Activated naive CD4-positive, alpha-beta T cell treated with anti-CD3 and anti-CD28 coated beads, Interleukin-2, amount 50 U/mL, for 16 hours (primary cell): ENCODE results near the gene PBOV1.
"Not testable (repeated sequence)": the region's sequence is repeated elsewhere in the genome, so short reads cannot be mapped to it uniquely, and the experiment has no call there.

Experiments
- DNase-seq: peaks from one replicate; pipeline ENCODE4 v3.0.0-alpha.2; 2020

Gene PBOV1

DNA sequence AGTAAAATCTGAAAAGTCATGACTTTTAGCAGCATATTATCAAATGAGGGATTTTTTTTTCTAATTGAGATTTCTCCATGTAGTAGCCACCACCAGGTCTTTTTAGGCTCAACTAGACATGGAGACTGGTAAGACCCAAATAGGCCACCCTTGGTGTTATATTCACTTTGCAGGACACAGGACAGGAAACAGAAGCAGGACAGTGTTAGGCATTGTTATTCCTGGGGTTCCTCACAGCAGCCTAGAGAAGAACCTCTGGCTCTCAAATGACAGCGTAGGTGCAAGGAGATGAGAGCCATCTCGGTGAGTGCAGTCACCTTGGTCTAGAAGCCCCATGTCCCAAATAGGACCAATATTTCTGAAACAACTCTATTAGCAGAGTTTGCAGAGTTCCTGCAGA is 19.2 kb upstream of the PBOV1 start:
- DNase-seq = no peak

DNA sequence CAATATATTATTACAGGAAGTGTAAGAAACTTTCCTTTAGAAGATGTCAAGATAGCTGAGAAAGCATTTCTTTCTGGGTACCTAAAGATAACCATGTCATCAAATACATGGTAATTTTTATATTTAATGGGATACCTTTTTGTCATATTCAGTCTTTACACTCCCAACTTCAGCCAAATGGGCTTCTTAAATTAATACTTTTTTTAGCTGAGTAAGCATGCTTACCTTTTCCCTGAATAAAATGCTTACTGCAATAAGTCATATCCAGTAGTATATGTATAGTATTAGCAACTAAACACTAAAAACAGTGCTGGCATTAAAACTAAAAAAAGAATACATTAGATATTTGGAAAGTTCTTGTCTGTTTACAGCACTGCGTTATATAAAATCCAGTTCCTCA is 17.4 kb upstream of the PBOV1 start:
- no peak for DNase-seq

DNA sequence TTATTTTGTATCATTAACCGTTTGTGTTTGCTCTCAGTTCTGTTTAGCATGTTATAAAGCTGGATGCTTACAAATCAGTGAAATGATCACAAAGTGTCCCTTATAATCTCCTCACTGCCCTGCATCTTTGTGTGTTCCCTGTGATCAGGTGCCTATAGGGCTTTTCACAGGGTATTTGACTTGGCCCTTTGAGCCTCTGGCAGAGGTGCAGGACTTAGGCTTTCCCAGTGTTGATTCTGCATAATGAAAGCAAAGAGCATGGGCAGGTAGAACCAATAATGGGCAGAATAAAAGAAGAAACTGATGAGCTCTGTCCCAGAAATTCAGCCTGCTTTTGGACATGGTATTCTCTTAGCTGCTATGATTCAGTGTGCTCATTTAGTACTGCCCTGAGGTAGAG is 16.9 kb upstream of the PBOV1 start:
- DNase-seq = no peak

DNA sequence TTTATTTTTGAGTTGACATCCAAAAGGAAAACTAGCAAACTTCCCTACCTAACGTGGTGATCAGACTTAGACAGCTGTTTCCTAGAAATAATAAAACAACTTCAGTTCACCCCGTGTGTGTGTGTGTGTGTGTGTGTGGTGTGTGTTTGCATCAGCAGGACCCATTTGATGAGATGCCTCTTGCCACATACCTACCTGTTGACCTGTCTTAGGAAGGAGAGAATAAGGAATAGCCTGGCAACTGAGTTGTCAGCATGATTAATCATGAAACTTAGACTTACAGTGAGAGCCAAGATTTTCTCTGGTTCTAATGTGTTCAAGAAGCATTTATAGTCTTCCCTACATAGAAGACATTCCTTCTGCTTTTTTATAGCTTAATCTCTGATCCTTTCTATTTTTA is 16.1 kb upstream of the PBOV1 start:
- no peak for DNase-seq

DNA sequence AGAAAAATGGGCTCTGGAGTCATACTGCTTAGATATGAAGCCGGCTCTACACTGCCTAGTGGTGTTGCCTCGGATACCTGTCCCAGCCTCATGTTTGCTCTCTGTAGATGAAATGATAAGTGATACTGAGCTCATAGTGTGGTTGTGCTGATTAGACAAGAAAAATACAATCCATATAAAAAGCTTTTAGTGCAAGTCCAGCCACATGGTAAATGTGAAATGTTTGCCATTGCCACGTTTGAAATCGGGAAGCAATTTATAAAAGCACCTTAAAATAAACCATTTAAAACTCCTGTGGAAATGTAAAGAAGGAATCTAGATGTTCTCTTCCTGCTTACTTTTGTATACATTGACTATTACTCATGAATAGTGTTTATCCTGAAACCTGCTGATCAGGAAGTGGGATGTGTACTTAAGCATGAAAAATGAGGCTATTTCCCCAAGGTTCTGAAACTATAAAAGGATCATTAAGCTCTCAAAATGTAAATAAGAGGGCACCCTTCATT is 13.1 kb upstream of the PBOV1 start:
- no peak for DNase-seq

DNA sequence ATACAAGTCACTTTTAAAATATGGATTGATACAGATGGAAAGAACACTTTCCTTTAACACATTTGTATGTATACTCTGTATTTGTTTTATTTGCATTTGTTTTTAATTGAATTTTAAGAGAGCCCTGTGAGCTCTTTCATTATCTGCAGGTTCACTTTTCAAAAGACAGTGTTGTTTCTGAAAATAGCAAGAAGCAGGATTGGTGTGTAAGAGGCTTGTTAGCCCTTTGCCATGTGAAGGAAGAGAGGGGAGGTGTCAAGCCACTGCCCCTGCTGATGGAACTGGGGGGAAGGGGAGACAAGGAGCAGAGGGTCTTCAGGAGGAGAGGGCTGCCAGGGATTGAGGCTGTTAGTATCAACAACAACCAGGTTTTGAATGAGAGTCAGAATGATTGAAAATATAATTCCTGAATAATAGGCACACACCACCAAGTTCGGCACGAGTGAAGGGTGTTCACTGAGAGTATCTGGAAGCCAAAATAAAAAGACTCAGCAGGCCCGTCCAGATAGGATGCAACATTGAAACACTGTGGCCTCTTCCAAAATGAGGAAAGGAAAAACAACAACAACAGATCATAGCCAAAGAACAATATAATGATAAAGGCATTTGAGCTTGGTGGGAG is 12.6 kb upstream of the PBOV1 start:
- DNase-seq = no peak

DNA sequence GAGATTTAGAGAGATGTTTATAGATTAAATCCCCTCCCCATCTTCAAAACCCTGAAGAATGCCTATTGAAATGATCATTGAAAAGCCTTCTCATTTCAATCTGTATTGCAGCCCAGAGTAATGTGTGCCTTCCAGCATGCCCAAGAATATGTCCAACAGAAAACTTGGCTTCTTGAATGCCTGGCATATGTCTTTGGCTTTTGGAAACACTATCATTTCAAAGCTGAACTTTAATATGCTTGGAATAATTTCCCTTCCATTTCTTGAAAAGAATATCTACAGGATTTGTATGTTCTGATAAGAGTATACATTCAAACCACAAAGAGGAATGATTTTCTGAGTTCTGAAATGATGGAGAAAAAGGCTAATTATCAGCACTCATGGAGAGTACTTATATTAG is 11.9 kb upstream of the PBOV1 start:
- no peak for DNase-seq

DNA sequence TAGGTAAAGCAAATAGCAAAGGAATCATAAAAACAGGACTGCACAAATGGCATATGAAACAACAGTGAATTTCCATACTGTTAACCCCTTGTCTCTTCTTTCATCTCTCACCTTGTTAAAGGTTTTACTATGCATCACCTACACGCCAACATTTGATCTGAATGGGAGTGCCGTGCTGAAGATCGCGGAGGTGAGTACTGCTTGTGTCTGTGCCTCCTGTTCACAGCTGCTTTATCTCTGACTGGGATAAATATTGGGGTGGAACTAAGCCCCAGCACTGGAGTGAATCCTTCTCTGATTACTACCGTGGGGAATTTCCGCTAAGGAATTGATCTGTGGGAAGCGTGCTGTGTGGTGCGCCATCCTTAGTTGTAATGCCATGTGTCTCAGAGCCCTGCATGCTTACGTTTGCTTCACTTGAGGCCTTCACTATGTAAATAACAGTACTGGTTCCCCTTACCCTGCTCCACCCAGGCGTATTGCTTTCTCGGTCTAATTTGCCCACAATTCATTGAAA is 11.4 kb upstream of the PBOV1 start:
- DNase-seq = no peak

DNA sequence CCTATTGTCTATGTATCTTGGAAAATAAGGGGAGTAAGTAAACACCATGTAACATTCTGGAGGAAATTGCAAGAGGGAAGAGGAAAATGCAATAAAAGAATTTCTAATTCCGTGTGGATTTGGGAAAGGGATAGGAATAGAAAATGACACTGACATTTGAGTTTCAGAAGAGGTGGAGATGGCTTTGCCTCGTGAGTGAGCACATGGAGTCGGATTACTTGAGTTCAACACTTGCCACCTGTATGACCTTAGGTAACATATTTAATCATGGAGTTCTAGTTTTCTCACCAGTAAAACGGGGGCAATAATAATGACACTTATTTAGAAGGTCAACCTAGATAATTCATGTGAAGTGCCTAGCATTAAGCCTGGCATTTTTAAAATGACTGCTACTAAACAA is 10.8 kb upstream of the PBOV1 start:
- no peak for DNase-seq

DNA sequence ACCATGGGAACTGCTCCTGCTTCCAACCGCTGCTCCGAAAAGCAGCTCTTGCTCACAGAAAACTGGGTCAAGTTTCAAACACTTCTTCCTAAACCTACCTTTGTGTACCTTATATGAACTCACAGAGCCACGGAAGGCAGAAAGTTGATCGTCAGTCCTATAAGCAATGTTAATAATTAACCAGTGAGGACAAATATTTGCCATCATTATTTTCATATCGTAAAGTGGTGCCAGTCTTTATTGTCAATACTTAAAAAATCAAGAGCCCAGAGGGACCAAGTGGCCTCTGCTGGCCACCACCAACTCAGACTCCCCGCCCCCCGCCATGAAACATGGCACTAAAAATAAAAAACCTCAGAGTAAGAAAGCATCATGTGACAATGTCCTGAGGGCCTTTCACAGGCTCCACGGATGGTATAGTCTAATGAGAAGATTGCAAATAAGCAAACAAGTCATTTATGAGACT is 9.1 kb upstream of the PBOV1 start:
- no peak for DNase-seq

DNA sequence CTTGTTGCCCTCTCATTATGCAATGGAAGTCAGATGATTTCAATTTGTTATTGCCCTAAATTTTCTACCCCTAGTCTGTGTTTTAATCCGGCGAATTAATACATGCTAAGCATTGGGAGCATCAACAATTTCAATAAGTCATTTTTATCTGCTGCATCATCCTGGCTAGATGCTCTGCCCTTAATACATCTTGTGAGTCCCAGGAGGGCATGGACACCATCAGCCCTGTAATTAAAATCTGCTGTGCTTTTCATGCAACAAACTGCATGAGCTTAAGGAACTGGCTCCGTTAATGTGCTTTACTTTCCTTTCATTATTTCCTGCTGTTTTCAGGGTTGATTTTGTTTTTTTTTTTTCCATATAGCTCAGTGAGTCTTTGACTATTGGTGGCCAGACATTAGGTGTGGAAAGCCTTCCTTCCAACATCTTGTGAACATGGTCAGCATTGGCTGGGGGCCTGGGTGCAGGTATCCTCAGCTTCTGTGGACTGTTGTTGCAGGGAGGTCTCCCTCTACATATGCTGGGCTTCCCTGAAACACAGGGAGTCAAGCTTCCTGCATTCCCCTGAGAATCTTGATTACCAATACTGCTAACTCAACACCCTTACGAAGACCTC is 8.5 kb upstream of the PBOV1 start:
- no peak for DNase-seq

DNA sequence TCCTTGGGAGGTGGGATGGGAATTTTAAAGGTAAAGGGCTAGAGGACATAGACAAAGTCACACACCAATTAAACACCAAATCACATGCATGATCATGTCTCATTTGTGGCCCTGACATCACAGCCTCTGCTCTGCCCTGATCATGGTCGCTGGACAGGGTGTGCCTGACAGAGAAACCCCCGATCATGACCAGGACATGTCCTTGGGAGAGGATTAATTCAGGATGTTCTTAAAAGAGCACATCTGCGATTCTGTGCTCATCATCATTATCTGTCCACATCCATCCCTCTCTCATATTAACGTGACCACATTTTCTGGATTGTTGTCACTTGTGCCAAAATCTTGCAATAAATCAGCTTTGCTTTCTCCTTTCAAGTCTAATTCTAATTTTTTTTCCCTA is 7.7 kb upstream of the PBOV1 start:
- DNase-seq = no peak

DNA sequence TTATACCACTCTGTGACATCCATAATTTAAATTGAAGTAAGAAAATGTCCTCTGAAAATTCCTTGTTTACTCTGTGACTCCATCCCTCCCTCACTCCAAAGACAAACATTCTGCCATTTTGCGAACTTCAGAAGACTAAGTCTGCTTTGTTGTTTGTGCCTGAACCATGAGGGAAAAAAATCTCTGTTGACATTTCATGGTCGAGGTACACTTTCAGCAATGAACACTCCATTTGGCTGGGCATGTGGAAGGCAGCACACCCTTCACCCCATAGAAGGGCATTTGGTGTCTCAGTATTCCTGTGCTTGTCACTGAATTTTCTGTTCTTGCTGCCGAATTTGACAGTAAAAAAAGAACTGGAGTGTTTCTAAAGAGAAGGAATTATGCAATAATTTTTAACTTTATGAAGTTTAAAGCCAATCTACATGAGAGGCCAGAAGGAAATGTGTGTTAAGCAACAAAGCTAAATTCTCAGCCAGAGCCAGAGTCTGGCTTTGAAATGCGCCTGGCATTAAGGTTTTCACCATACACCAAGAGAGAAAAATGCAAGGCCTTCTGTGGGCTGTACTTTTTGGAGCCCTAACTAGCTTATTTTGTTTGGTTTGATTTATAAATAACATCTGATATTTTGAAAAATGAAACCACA is 4.7 kb upstream of the PBOV1 start:
- DNase-seq = no peak

DNA sequence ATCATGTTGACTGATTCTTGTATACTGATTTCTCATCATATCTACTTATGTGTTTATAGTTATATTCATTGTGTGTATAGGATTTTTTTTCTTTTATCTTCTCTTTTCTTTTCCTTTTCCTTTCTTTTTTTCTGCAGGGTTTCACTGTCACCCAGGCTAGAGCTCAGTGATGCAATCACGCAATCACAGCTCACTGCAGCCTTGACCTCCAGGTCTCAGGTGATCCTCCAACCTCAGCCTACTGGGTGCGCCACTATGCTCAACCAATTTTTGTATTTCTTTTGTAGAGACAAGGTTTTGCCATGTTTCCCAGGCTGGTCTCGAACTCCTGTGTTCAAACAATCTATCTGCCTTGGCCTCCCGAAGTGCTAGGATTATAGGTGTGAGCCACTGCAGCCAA is 1.6 kb upstream of the PBOV1 start:
- no peak for DNase-seq

DNA sequence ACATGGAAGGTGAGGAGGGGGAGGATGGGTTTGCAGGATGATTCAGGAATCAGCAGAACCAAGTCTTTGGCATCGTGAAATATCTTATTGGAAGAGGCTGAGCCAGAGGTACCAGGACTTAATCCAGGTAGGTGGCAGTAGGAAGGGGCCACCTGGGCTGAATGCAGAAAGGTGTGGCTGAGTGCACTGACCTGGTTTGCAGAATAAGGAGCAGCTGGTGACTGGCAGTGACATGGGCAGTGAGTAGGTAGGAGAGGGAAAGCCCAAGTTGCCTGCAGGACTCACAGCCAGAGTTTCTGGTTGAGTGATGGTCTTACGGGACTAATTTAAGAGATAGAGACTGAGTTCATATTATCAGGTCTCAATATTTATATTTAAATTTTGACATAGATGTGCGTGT is 1.1 kb upstream of the PBOV1 start:
- DNase-seq = no peak

DNA sequence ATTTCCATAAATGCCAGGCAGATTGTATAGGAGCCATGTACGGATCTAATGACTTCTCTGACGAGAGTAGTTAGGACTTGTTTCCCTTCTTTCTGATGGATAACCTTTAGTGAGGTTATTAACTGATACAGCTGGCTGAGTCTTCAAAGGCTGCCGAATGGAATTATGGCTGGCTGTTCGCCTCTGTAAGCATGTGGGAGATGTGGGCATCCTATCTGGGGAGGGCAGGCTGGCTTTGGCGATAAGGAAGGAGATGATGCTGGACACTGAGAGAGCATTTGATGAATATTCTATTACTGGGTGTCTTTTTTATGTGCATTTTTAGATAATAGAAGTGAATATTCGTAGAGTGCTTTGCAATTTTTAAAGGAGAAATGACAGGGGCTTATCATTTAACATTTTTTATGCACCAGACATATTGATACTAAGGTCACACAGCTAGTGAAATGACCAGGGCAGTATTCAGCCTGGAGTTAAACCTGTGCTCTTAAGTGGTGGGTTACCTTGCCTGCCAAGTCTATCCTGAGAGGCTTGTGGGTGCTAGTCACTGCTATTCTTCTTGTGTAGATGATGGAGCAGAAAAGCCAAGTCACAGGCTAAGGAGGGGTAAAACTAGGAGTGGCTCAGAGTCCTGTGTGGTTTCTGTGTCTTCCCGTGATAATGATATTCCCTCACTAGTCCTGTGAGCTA is 3.1 kb downstream of the PBOV1 start:
- DNase-seq = no peak

DNA sequence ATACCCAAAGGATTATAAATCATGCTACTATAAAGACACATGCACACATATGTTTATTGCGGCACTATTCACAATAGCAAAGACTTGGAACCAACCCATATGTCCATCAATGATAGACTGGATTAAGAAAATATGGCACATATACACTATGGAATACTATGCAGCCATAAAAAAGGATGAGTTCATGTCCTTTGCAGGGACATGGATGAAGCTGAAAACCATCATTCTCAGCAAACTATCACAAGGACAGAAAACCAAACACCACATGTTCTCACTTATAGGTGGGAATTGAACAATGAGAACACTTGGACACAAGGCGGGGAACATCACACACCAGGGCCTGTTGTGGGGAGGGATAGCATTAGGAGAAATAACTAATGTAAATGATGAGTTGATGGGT is 5.8 kb downstream of the PBOV1 start:
- not testable (repeated sequence) for DNase-seq

DNA sequence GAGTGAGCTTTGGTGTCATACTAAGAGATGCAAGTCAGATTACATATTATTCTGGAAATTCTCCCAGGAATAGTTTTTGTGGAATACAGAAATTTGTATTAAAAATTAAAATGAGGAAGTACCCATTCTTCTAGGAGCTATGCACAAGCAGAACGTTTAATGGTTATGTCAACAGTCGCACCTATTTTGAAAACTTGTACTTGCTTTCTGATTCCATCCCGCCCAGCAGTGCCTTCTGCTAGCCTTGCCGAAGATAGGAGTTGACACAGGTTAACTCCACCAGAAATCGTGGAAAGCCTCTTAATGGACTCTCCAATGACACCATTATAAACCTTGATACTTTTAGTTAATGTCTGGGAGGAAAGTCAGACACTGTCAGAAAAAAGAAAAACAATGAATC is 6.7 kb downstream of the PBOV1 start:
- no peak for DNase-seq

DNA sequence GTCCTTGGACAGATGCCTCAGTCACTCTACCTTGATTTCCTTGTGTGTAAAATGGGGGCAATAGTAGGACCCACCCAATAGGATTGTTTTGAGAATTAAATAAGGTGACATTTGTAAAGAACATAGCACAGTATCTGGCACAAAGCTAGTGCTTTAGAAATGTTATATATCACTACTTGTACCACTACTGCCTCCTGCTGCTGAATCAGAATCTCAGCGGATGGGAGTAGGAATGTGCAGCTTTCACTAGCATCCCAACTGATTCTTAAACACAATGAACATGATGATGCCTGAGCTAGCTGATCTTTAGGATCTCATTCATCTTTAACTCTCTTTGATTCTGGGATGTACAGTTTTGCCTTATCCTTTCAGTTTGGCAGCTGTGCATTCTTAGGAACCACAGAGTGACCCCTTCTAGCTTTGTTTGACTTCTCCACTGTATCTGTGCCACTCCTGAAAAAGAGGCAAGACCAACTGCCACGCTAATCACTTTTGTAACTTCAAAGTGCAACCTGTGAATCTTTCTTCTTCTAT is 7.2 kb downstream of the PBOV1 start:
- no peak for DNase-seq

DNA sequence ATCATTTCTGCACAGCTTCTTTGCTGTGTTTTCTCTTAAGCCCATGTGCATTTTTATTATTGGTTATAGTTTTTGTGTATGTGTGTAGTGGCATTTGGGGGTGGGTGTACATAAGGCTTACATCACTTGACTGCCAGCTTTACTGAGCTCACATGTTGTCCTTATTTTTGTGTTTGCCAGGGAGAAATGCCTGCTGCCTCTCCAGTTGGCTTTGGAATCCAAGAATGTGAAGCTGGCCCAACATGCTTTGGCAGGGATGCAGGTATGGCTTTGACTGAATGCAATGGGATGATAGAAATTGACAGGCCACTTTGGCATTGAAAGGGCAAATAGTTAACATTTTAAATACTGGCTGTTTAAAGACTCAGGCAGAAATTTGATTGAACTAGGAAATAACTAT is 11.4 kb downstream of the PBOV1 start:
- DNase-seq = no peak

DNA sequence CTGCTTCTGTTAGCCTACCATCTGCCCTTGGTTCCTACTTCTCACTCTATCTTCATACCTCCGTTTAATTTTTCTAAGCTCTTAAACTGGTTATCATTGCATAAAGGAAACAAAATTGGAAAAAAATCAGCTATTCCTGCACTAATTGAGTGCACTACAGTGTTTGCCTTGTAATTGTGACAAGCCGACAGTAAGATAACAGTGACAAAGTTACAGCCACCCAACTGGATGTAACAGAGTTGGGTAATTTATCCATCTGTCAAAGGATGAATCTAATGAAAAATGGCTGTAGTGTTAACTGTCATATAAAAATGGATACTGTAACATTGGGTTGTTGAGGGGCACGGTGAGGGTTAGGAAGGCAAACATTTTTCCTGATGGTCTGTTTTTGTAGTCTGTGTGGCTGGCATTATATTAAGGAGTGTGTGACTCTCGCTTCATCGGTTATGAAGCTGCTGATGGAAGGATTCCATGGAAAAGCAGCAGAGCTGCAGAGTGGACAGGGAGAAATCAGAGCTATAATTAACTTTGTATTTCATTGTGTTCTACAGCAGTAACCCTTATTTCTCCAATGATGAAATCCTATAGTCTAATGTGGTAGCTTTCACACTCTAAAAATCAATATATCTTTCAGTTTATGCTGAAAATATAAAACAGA is 12.7 kb downstream of the PBOV1 start:
- no peak for DNase-seq

DNA sequence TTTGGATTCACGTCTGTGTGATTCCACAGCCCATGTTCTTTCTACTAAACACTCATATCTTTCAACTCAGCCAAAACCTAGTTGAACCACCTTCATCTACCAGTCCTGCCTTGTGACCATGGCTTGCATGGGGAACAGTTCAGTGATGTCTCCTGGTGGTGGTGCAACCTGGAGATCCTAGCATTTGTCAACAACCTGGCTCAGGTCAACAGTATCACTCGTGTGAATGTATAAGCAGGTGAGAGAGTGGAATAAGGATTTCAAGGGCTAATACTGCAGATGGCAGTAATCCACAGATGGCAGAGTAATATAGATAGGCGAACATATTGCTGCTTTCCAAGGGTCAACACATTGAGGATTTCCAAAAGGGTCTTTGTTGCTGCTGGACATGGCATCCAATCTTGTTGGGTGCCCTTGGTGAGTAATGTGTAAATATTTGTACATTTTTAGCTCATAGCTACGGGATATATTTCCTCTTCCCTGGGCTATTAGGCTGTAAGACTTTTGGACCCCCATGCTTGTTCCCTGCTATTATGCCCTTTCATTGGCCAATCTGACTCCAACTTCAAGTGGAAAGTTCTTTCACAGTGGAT is 13.4 kb downstream of the PBOV1 start:
- DNase-seq = no peak
